MV-4-11 (cell line): ENCODE data around the gene RUFY3.
"Not testable (repeated sequence)": the region's sequence is repeated elsewhere in the genome, so short reads cannot be mapped to it uniquely, and the experiment has no call there.

Experiments used
- DNase-seq: peaks from one replicate; lab custom pipeline; 2025; lab: John Stamatoyannopoulos, UW

The RUFY3 gene

GRCh38 chr4:70735915-70736314 lies 14.2 kb downstream of the RUFY3 start:
- DNase-seq: peak; percentile 76

- peak; percentile 79 for DNase-seq
Observed at GRCh38 chr4:70737006-70737405, 15.2 kb downstream of the RUFY3 start.

GRCh38 chr4:70737409-70737808 lies 15.6 kb downstream of the RUFY3 start:
- no peak for DNase-seq

- peak; percentile 71 for DNase-seq
Observed at GRCh38 chr4:70739496-70740337, 18.0 kb downstream of the RUFY3 start.

GRCh38 chr4:70741867-70742658 lies 20.3 kb downstream of the RUFY3 start:
- DNase-seq: no peak

- DNase-seq: no peak
Observed at GRCh38 chr4:70743731-70744130, 22.0 kb downstream of the RUFY3 start.

- DNase-seq: peak; percentile 27
Observed at GRCh38 chr4:70746179-70746839, 24.5 kb downstream of the RUFY3 start.

- DNase-seq: peak; percentile 66
Observed at GRCh38 chr4:70747874-70748273, 26.1 kb downstream of the RUFY3 start.

GRCh38 chr4:70749313-70749712 lies 27.5 kb downstream of the RUFY3 start:
- no peak for DNase-seq

GRCh38 chr4:70752236-70752635 lies 30.5 kb downstream of the RUFY3 start:
- DNase-seq: peak; percentile 80

GRCh38 chr4:70753630-70754029 lies 31.9 kb downstream of the RUFY3 start:
- no peak for DNase-seq

- DNase-seq: peak; percentile 91
Observed at GRCh38 chr4:70754470-70754869, 32.7 kb downstream of the RUFY3 start.

- DNase-seq: peak; percentile 54
Observed at GRCh38 chr4:70754990-70755688, 33.4 kb downstream of the RUFY3 start.

- no peak for DNase-seq
Observed at GRCh38 chr4:70759126-70759525, 37.4 kb downstream of the RUFY3 start.

GRCh38 chr4:70759627-70760026 lies 37.9 kb downstream of the RUFY3 start:
- DNase-seq: no peak

- no peak for DNase-seq
Observed at GRCh38 chr4:70760662-70761061, 38.9 kb downstream of the RUFY3 start.

GRCh38 chr4:70761276-70761816 lies 39.6 kb downstream of the RUFY3 start:
- DNase-seq: no peak

GRCh38 chr4:70765368-70765767 lies 43.6 kb downstream of the RUFY3 start:
- no peak for DNase-seq

GRCh38 chr4:70768301-70768948 lies 46.7 kb downstream of the RUFY3 start:
- no peak for DNase-seq

GRCh38 chr4:70769396-70769795 lies 47.6 kb downstream of the RUFY3 start:
- DNase-seq: not testable (repeated sequence)

- DNase-seq: peak; percentile 38
Observed at GRCh38 chr4:70772929-70773555, 51.3 kb downstream of the RUFY3 start.
